Type B pancreatic cell (in vitro differentiated cells): ENCODE measurements around the gene RAB33B. TPM values are rescaled to one million over a fixed set of nuclear protein-coding genes. Genes with fewer than 3 reads are reported as not detected.

Source experiments
- DNase-seq: peaks from one replicate; pipeline ENCODE4 v3.0.0; 2021; ENCODE audit warnings: mixed read lengths; ENCODE audit not compliant: unreplicated experiment; ENCODE audit errors: extremely low spot score
- H3K27ac Mint-ChIP-seq: 2 replicates; pipeline ENCODE4 v1.8.0; 2021; ENCODE audit warnings: mild to moderate bottlenecking, mixed read lengths
- H3K27me3 Mint-ChIP-seq: 2 replicates; pipeline ENCODE4 v1.8.0; 2021; ENCODE audit warnings: mixed read lengths
- H3K36me3 Mint-ChIP-seq: 2 replicates; pipeline ENCODE4 v1.8.0; 2021; ENCODE audit warnings: mixed read lengths
- H3K4me1 Mint-ChIP-seq: one replicate; pipeline ENCODE4 v1.8.0; 2021; ENCODE audit warnings: mixed read lengths; ENCODE audit not compliant: unreplicated experiment
- H3K4me3 Mint-ChIP-seq: 2 replicates; pipeline ENCODE4 v1.8.0; 2021; ENCODE audit warnings: mild to moderate bottlenecking, mixed read lengths
- H3K9me3 Mint-ChIP-seq: 2 replicates; pipeline ENCODE4 v1.8.0; 2021; ENCODE audit warnings: mixed read lengths
- total RNA-seq: library from RNA; stranded (reverse); gene quantifications from 2 replicates; pipeline ENCODE4 v1.2.1, GENCODE V29; 2021; ENCODE audit warnings: low replicate concordance
- TF ChIP-seq, protein P1 (sequence below): fragments of 200-600 bp; sonication (generic); conservative IDR thresholded peaks from 2 replicates; pipeline ENCODE4 v1.5.0; 2021; ENCODE audit warnings: antibody characterized with exemption, mild to moderate bottlenecking

Gene RAB33B
- total RNA-seq, 1 donor from 2014 or later, result 7.8 TPM

DNA sequence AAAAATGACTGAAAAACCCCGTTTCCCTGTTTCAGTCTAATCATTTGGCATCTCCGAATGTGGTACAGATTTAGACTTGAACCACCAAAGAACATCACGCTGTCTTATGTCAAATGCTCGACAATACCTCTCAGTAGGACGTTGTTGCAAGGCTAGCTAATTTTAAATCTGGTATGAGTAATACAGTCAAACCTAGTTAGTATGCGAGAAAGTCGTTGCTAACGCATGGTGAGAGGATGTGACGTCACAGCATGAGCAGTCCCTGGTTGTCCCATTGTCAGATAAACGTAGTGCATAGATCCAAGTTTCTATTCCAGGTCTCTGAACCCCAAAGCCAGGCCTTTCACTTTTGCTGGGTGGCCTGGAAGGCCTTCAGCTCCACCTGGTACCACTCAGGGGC lies 57.4 kb downstream of the RAB33B start:
- H3K27me3 Mint-ChIP-seq, result no peaks in the 10 kb centered on the region
- no peaks in the 10 kb centered on the region for H3K9me3 Mint-ChIP-seq

DNA sequence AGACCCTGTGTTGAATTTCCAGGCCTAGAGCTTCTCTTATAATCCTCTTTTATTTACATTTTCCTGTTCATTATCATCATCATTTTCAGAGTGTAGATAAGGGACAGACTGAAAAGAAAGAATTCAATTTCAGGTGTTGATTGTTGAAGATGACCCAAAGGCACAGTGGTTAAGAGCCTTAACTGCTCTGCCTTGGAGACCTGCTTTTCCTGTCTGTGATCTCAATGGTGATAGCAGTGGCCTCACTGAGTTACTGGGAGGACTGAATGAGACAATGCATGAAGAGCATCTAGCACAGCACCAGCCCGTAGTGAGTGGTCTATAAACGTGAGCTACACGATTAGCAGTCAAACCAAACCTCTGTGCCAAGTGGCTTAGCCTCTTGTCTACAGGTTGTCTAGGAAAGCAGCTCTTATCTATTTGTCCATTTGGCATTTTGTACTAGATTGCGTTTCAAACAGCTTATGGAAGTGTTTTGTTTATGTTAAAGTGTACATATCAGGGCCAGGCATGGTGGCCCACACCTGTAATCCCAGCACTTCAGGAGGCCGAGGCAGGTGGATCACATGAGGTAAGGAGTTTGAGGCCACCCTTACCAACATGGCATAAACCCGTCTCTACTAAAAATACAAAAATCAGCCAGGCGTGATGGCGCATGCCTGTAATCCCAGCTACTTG lies 60.6 kb downstream of the RAB33B start:
- peak overlapping the region; percentile 60 for H3K27ac Mint-ChIP-seq
- H3K36me3 Mint-ChIP-seq, result peaks cover 33% of the 10 kb centered on the region
- no peak for DNase-seq
- no peaks in the 10 kb centered on the region for H3K4me1 Mint-ChIP-seq
- TF ChIP-seq, protein P1, sequence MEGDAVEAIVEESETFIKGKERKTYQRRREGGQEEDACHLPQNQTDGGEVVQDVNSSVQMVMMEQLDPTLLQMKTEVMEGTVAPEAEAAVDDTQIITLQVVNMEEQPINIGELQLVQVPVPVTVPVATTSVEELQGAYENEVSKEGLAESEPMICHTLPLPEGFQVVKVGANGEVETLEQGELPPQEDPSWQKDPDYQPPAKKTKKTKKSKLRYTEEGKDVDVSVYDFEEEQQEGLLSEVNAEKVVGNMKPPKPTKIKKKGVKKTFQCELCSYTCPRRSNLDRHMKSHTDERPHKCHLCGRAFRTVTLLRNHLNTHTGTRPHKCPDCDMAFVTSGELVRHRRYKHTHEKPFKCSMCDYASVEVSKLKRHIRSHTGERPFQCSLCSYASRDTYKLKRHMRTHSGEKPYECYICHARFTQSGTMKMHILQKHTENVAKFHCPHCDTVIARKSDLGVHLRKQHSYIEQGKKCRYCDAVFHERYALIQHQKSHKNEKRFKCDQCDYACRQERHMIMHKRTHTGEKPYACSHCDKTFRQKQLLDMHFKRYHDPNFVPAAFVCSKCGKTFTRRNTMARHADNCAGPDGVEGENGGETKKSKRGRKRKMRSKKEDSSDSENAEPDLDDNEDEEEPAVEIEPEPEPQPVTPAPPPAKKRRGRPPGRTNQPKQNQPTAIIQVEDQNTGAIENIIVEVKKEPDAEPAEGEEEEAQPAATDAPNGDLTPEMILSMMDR, result no peak
- no peak overlapping the region for H3K4me3 Mint-ChIP-seq
- no peaks in the 10 kb centered on the region for H3K9me3 Mint-ChIP-seq
- no peaks in the 10 kb centered on the region for H3K27me3 Mint-ChIP-seq

More for the DNA sequence above, 57.4 kb downstream of the RAB33B start:
- H3K4me1 Mint-ChIP-seq, result no peaks in the 10 kb centered on the region
- DNase-seq, result no peak
- peaks cover 28% of the 10 kb centered on the region for H3K36me3 Mint-ChIP-seq
- H3K27ac Mint-ChIP-seq, result no peak overlapping the region
- TF ChIP-seq, protein P1, result no peak
- no peak overlapping the region for H3K4me3 Mint-ChIP-seq

DNA sequence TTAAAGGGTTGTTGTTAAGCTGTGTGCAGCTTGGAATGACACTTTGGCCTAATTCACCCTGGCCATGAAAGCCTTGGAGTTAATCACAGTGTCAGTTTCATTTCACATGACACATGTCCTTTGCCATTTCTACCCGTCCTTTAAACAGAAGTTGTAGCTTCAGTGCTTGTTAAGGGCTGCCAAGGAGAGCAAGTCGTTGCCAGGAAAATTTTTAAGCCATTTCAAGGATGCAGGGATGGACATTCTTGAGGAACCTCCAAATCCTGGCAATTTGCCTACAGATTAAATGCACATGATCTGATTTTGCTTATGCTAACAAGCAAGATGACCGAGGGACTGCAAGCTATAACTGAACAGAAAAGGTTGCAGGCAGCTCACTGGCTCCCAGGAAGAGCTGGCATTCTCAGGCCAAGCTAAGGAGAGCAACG lies 61.6 kb downstream of the RAB33B start:
- Mint-ChIP-seq H3K4me3 (no peak overlapping the region), H3K9me3 (no peaks in the 10 kb centered on the region), H3K27ac (no peak overlapping the region), H3K27me3 (no peaks in the 10 kb centered on the region), H3K36me3 (peaks cover 38% of the 10 kb centered on the region), H3K4me1 (no peaks in the 10 kb centered on the region)
- TF ChIP-seq, protein P1, result no peak
- DNase-seq, result no peak

DNA sequence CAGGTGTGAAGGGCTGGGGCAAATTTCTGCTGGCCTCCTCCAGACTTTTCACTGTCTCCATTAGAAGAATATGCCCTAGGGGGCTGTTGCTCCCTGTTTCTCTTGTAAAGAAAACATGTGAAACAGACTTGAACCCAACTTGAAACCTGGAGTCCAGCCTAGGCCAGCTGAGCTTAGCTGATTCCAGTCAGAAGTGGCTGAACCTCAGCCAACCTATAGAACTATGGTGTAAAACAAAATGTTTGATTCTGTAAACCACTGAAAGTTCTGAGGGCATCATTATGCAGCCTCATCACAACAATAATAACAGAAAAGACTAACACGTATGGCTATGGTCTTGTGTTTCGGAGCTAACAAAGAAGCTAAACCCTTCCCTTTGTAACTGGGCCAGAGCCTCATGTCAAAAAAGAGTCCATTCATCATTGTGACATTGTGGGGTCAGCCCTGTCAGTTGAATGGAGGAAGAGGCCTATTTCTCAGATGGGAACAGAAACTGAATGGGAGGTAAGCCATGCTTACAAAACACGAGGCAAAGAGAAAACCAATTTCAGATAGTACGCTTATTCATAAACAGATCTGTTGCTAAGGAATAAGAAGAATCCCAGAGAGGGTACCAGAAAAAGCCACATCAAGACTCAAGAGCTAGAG lies 68.0 kb downstream of the RAB33B start:
- H3K9me3 Mint-ChIP-seq, result no peaks in the 10 kb centered on the region
- no peak for DNase-seq

DNA sequence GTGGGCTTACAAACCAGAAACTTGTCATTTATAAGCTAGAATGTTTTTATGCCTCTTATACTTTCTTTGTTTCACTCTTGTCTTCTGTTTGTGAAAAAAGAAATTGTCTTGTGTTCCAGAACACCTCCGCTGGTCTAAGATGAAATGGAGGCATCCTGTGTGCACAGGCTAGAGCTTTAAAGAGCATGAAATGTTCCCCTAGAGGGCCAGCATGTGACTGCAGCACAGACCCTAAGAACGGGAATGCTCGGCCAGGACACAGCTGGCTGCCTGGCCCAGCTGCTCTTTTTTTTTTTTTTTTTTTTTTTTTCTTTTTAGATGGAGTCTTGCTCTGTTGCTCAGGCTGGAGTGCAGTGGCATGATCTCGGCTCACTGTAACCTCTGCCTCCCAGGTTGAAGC lies 68.5 kb downstream of the RAB33B start:
- TF ChIP-seq, protein P1, result peak; percentile 66
- no peaks in the 10 kb centered on the region for H3K27me3 Mint-ChIP-seq
- no peak for DNase-seq
- peaks cover 9% of the 10 kb centered on the region for H3K4me1 Mint-ChIP-seq
- H3K4me3 Mint-ChIP-seq, result no peak overlapping the region
- peaks cover 40% of the 10 kb centered on the region for H3K36me3 Mint-ChIP-seq
- no peak overlapping the region for H3K27ac Mint-ChIP-seq
- H3K9me3 Mint-ChIP-seq, result no peaks in the 10 kb centered on the region

More for the DNA sequence above, 68.0 kb downstream of the RAB33B start:
- H3K36me3 Mint-ChIP-seq, result peaks cover 41% of the 10 kb centered on the region
- H3K4me1 Mint-ChIP-seq, result peaks cover 9% of the 10 kb centered on the region
- TF ChIP-seq, protein P1, result no peak
- H3K27ac Mint-ChIP-seq, result no peak overlapping the region
- no peak overlapping the region for H3K4me3 Mint-ChIP-seq
- no peaks in the 10 kb centered on the region for H3K27me3 Mint-ChIP-seq
